ENCODE measurements around the gene PRR11. TPM values are rescaled to one million over a fixed set of nuclear protein-coding genes. Genes with fewer than 3 reads are reported as not detected.

PRR11 gene
- total and polyA plus RNA-seq, 4 donors = 0.63 to 4.2 (median 2.0) TPM

DNA sequence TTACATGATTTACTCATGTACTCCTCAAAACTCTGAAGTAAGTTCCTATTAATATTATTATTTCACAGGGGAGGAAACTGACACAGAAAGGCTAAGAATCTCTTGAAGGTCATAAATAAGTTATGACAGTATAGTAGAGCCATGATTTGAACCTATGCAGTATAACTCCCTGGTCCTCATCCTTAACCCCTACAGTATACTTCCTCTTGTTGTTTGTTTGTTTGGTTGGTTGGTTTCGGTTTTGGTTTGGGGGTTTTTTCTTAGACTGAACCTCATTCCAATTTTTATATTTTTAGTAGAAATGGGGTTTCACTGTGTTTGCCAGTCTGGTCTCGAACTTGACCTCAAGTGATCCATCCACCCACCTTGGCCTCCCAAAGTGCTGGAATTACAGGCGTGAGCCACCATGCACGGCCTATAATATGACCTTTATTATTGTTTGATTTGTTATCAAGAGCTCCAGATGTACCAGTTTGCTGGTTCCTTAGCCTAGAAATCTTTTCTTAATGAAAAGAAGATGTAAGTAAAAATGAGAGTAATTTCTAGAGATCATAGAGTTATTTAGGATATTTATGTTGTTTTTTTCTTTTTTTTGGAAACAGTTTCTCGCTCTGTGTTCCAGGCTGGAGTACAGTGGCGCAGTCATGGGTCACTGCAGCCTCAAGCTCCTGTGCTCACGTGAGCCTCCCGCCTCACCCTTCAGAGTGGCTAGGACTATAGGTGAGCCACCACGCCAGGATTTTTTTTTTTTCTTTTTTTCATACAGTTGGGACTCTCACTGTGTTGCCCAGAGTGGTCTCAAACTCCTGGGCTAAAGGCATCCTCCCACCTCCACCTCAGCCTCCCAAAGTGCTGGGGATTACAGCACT is 4.8 kb downstream of the PRR11 start:
- no peak overlapping the region for H3K4me3 ChIP-seq
- DNase-seq (no peak), ATAC-seq (ENCODE audit: insufficient read depth, low FRiP score) (no peak)
- H3K36me3 ChIP-seq (ENCODE audit: control insufficient read depth in 4 of 4, insufficient read depth in 4 of 4, low read length in 4 of 4) = no peaks in the 10 kb centered on the region
- H3K9ac ChIP-seq (ENCODE audit: insufficient read depth in 1 of 2, low read length in 2 of 2) = no peak overlapping the region
- TF ChIP-seq, protein P1, sequence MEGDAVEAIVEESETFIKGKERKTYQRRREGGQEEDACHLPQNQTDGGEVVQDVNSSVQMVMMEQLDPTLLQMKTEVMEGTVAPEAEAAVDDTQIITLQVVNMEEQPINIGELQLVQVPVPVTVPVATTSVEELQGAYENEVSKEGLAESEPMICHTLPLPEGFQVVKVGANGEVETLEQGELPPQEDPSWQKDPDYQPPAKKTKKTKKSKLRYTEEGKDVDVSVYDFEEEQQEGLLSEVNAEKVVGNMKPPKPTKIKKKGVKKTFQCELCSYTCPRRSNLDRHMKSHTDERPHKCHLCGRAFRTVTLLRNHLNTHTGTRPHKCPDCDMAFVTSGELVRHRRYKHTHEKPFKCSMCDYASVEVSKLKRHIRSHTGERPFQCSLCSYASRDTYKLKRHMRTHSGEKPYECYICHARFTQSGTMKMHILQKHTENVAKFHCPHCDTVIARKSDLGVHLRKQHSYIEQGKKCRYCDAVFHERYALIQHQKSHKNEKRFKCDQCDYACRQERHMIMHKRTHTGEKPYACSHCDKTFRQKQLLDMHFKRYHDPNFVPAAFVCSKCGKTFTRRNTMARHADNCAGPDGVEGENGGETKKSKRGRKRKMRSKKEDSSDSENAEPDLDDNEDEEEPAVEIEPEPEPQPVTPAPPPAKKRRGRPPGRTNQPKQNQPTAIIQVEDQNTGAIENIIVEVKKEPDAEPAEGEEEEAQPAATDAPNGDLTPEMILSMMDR (IDR thresholded peaks at IDR 0.05; ENCODE audit: control extremely low read depth, extremely low read depth) = no peak
- H3K4me1 ChIP-seq (ENCODE audit: control insufficient read depth in 5 of 5, insufficient read depth in 5 of 5, low read length in 5 of 5) = peaks cover 0 to 6% (median 5%) of the 10 kb centered on the region in 5 donors
- H3K27ac ChIP-seq (ENCODE audit: low read depth in 1 of 2, low read length in 1 of 2) = no peak overlapping the region
- 90 to 96% methylated on average over 9 of the region's 9 CpGs for WGBS, 2 donors
- H3K9me3 ChIP-seq (ENCODE audit: control insufficient read depth in 4 of 4, insufficient read depth in 3 of 4, low read length in 3 of 4) = no peaks in the 10 kb centered on the region
- no peaks in the 10 kb centered on the region for H3K27me3 ChIP-seq (ENCODE audit: control insufficient read depth in 3 of 3, insufficient read depth in 3 of 3, low read length in 2 of 3)

DNA sequence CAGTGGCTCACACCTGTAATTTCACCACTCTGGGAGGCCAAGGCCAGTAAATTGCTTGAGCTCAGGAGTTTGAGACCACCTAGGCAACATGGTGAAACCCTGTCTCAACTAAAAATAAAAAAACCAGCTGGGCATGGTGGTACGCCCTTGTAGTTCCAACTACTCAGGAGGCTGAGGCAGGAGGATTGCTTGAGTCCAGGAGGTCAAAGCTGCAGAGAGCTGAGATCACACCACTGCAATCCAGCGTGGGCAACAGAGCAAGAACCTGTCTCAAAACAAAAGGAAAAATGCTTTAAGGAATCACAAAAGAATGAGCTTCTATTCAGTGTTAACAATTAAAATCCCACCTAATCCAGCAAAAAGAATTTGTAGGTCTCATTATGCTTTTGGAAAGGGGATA is 5.9 kb downstream of the PRR11 start:
- H3K9me3 ChIP-seq (ENCODE audit: control insufficient read depth in 4 of 4, insufficient read depth in 3 of 4, low read length in 3 of 4) = no peaks in the 10 kb centered on the region
- H3K4me3 ChIP-seq = no peak overlapping the region
- TF ChIP-seq, protein P1 (IDR thresholded peaks at IDR 0.05; ENCODE audit: control extremely low read depth, extremely low read depth) = no peak
- WGBS, 2 donors = 93 to 99% methylated on average over 2 of the region's 2 CpGs
- H3K4me1 ChIP-seq (ENCODE audit: control insufficient read depth in 5 of 5, insufficient read depth in 5 of 5, low read length in 5 of 5) = peaks cover 0 to 3% (median 0%) of the 10 kb centered on the region in 5 donors
- no peaks in the 10 kb centered on the region for H3K36me3 ChIP-seq (ENCODE audit: control insufficient read depth in 4 of 4, insufficient read depth in 4 of 4, low read length in 4 of 4)
- H3K27me3 ChIP-seq (ENCODE audit: control insufficient read depth in 3 of 3, insufficient read depth in 3 of 3, low read length in 2 of 3) = no peaks in the 10 kb centered on the region
- no peak overlapping the region for H3K9ac ChIP-seq (ENCODE audit: insufficient read depth in 1 of 2, low read length in 2 of 2)
- ATAC-seq (ENCODE audit: insufficient read depth, low FRiP score) (no peak), DNase-seq (no peak)
- H3K27ac ChIP-seq (ENCODE audit: low read depth in 1 of 2, low read length in 1 of 2) = no peak overlapping the region

DNA sequence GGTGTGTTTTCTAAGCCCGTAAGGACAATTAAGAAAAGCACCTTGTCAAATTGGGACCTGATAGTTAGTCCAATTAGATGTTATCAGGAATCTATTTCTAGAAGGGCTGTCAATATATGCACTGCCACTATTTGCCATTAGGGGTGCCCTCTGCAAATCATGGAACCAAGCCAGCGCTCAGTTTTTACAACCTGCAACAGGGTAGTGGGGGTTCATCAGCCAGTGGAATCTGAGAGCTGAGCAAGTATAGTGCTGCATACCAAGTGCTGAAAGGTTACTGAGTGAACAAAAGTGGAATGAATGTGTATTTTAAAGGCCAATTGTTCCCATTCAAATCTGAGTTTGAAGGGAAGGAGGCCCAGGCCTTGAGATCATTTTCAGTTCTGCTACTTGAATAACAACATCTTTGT is 10.4 kb downstream of the PRR11 start:
- H3K9me3 ChIP-seq (ENCODE audit: control insufficient read depth in 4 of 4, insufficient read depth in 3 of 4, low read length in 3 of 4) = no peaks in the 10 kb centered on the region
- H3K4me3 ChIP-seq = no peak overlapping the region
- no peaks in the 10 kb centered on the region for H3K36me3 ChIP-seq (ENCODE audit: control insufficient read depth in 4 of 4, insufficient read depth in 4 of 4, low read length in 4 of 4)
- 79 to 83% methylated on average over 2 of the region's 2 CpGs for WGBS, 2 donors
- no peak for ATAC-seq (ENCODE audit: insufficient read depth, low FRiP score)
- peak; percentile 54 to 71 (median 61) for DNase-seq
- no peak overlapping the region for H3K9ac ChIP-seq (ENCODE audit: insufficient read depth in 1 of 2, low read length in 2 of 2)
- H3K27ac ChIP-seq (ENCODE audit: low read depth in 1 of 2, low read length in 1 of 2) = no peak overlapping the region
- no peaks in the 10 kb centered on the region for H3K27me3 ChIP-seq (ENCODE audit: control insufficient read depth in 3 of 3, insufficient read depth in 3 of 3, low read length in 2 of 3)
- TF ChIP-seq, protein P1 (IDR thresholded peaks at IDR 0.05; ENCODE audit: control extremely low read depth, extremely low read depth) = peak; percentile 16
- no peaks in the 10 kb centered on the region for H3K4me1 ChIP-seq (ENCODE audit: control insufficient read depth in 5 of 5, insufficient read depth in 5 of 5, low read length in 5 of 5)

Data from lung (tissue), 12 donors.